GM13976 (cell line): ENCODE measurements around the gene FNDC10.

ENCODE experiments used
- DNase-seq: peaks from one replicate; pipeline ENCODE4 v3.0.0; 2012; ENCODE audit warnings: low spot score
- CTCF ChIP-seq: IDR thresholded peaks from 2 replicates; pipeline ENCODE4 v1.5.1; 2012; ENCODE audit warnings: borderline replicate concordance, mild to moderate bottlenecking; ENCODE audit not compliant: insufficient read depth; ENCODE audit errors: extremely low read depth, missing control alignments, control extremely low read depth
- in situ Hi-C: fragments of 300-500 bp; cut with MboI; formaldehyde crosslinking; loops from one replicate; pipeline ENCODE4 v1.12.0; 2022; ENCODE audit warnings: low sequenced_read_pairs, mixed read lengths, inconsistent platforms; ENCODE audit not compliant: unreplicated experiment

FNDC10 gene

GRCh38 chr1:1567891-1568291, 32.0 kb downstream of the FNDC10 start:
- TF ChIP-seq CTCF: no peak
- in situ Hi-C loops: no loop called here
- DNase-seq: no peak

- DNase-seq: no peak
- in situ Hi-C loops: no loop called here
- TF ChIP-seq CTCF: no peak
These were observed 32.6 kb downstream of the FNDC10 start for GRCh38 chr1:1567152-1567875.

GRCh38 chr1:1565340-1565739, 34.6 kb downstream of the FNDC10 start:
- in situ Hi-C loops: no loop called here
- DNase-seq: no peak
- TF ChIP-seq CTCF: no peak

GRCh38 chr1:1564268-1564667, 35.7 kb downstream of the FNDC10 start:
- in situ Hi-C loops: no loop called here
- TF ChIP-seq CTCF: no peak
- DNase-seq: no peak

- no peak for TF ChIP-seq CTCF
- no peak for DNase-seq
- in situ Hi-C loops: no loop called here
These were observed 36.2 kb downstream of the FNDC10 start for GRCh38 chr1:1563688-1564087.

GRCh38 chr1:1562556-1563195, 37.3 kb downstream of the FNDC10 start:
- TF ChIP-seq CTCF: no peak
- no peak for DNase-seq
- in situ Hi-C loops: no loop called here
